ENCODE results near the gene IRF3.

Gene IRF3

GRCh38 chr19:49665351-49666119 is at the start of gene IRF3, which contains the start of gene BCL2L12:
Gene IRF3, minus strand, starts transcription at chr19:49665857. Its CDS starts 1,019 bp downstream, at chr19:49664838.
Gene BCL2L12, plus strand, starts transcription at chr19:49665933. Its CDS starts 760 bp downstream, at chr19:49666693.
- DNase-seq = peak; percentile 90

GRCh38 chr19:49713236-49713845 is 47.7 kb upstream of the IRF3 start:
- DNase-seq = no peak

GRCh38 chr19:49712397-49712859 is 46.8 kb upstream of the IRF3 start:
- DNase-seq = no peak

- no peak for DNase-seq
Observed at GRCh38 chr19:49710372-49710951, 44.8 kb upstream of the IRF3 start.

- no peak for DNase-seq
Observed at GRCh38 chr19:49705919-49706318, 40.3 kb upstream of the IRF3 start.

GRCh38 chr19:49704888-49705642 is 39.4 kb upstream of the IRF3 start:
- DNase-seq = no peak

GRCh38 chr19:49701271-49701786 is 35.7 kb upstream of the IRF3 start:
- DNase-seq = no peak

GRCh38 chr19:49700563-49700962 is 34.9 kb upstream of the IRF3 start:
- DNase-seq = no peak

GRCh38 chr19:49699364-49699763 is 33.7 kb upstream of the IRF3 start:
- no peak for DNase-seq

GRCh38 chr19:49696865-49697264 is 31.2 kb upstream of the IRF3 start:
- DNase-seq = no peak

GRCh38 chr19:49696115-49696514 is 30.5 kb upstream of the IRF3 start:
- DNase-seq = no peak

GRCh38 chr19:49692147-49692506 is 26.5 kb upstream of the IRF3 start:
- DNase-seq = no peak

- DNase-seq = no peak
Observed at GRCh38 chr19:49691243-49692146, 25.8 kb upstream of the IRF3 start.

GRCh38 chr19:49690656-49691242 is 25.1 kb upstream of the IRF3 start, which contains the start of gene CPT1C:
Gene CPT1C, plus strand, starts transcription at chr19:49691116. Its CDS starts 1,137 bp downstream, at chr19:49692253.
- DNase-seq = no peak

GRCh38 chr19:49690079-49690655 is 24.5 kb upstream of the IRF3 start:
- no peak for DNase-seq

GRCh38 chr19:49689133-49690078 is 23.7 kb upstream of the IRF3 start, which contains the start of gene ADM5:
Gene ADM5, plus strand, starts transcription at chr19:49689594. Its CDS starts 244 bp downstream, at chr19:49689838.
- DNase-seq = no peak

- DNase-seq = no peak
Observed at GRCh38 chr19:49688531-49689132, 23.0 kb upstream of the IRF3 start.

- no peak for DNase-seq
Observed at GRCh38 chr19:49687566-49688316, 22.1 kb upstream of the IRF3 start.

Data from GDM1 (cell line).